22Rv1 (cell line): ENCODE measurements around the gene MICU2.

Experiments used
- ZFX ChIP-seq: fragments of 450-650 bp; IDR thresholded peaks from 2 replicates; pipeline ENCODE4 v1.6.1; 2017; ENCODE audit warnings: antibody characterized with exemption, borderline replicate concordance
- TF ChIP-seq, protein P1 (sequence below): fragments of 450-650 bp; IDR thresholded peaks from 2 replicates; pipeline ENCODE4 v1.5.1; 2017; ENCODE audit warnings: mild to moderate bottlenecking

DNA sequence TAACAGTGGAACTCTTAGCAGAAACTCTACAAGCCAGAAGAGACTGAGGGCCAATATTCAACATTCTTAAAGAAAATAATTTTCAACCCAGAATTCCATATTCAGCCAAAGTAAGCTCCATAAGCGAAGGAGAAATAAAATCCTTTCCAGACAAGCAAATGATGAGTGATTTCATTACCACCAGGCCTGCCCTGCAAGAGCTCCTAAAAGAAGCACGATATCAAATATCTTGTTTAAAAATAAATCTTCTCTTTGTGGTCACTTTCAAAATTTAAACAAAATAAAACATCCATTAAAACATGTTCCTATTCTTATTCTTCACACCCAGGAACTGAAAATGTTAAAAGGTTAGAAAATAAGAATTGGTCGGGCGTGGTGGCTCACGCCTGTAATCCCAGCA, 13.7 kb downstream of the MICU2 start:
- TF ChIP-seq, protein P1, sequence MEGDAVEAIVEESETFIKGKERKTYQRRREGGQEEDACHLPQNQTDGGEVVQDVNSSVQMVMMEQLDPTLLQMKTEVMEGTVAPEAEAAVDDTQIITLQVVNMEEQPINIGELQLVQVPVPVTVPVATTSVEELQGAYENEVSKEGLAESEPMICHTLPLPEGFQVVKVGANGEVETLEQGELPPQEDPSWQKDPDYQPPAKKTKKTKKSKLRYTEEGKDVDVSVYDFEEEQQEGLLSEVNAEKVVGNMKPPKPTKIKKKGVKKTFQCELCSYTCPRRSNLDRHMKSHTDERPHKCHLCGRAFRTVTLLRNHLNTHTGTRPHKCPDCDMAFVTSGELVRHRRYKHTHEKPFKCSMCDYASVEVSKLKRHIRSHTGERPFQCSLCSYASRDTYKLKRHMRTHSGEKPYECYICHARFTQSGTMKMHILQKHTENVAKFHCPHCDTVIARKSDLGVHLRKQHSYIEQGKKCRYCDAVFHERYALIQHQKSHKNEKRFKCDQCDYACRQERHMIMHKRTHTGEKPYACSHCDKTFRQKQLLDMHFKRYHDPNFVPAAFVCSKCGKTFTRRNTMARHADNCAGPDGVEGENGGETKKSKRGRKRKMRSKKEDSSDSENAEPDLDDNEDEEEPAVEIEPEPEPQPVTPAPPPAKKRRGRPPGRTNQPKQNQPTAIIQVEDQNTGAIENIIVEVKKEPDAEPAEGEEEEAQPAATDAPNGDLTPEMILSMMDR: no peak
- no peak for TF ChIP-seq ZFX
